A549 (cell line): ENCODE results near the gene TIPARP.

Experiments used
- BHLHE40 ChIP-seq: IDR thresholded peaks from 2 replicates; pipeline ENCODE4 v1.6.1; 2012; ENCODE audit warnings: low read depth, low read length, inconsistent platforms
- CBX2 ChIP-seq: fragments of 200-600 bp; sonication (generic); IDR thresholded peaks from 2 replicates; pipeline ENCODE4 v1.6.1; 2016; ENCODE audit warnings: low read depth, mild to moderate bottlenecking, borderline replicate concordance

GRCh38 chr3:156720826-156721225 lies 46.4 kb downstream of the TIPARP start:
- no peak for TF ChIP-seq BHLHE40
- TF ChIP-seq CBX2, result no peak
